ENCODE measurements around the gene CEACAM4. TPM values are rescaled to one million over a fixed set of nuclear protein-coding genes. Genes with fewer than 3 reads are reported as not detected.

Gene CEACAM4
- total RNA-seq, 1 donor: not detected

- peak; percentile 95 for TF ChIP-seq CTCF (IDR thresholded peaks at IDR 0.05; ENCODE audit: insufficient read depth, low read length)
- no peak overlapping the region for H3K4me3 ChIP-seq (ENCODE audit: low read depth, low read length)
- peak; percentile 70 for DNase-seq (ENCODE audit: low read depth)
Measured at GRCh38 chr19:41597600-41598041, 29.3 kb downstream of the CEACAM4 start.

GRCh38 chr19:41595890-41596280, 31.0 kb downstream of the CEACAM4 start:
- H3K4me3 ChIP-seq (ENCODE audit: low read depth, low read length): no peak overlapping the region
- no peak for TF ChIP-seq CTCF (IDR thresholded peaks at IDR 0.05; ENCODE audit: insufficient read depth, low read length)
- DNase-seq (ENCODE audit: low read depth): no peak

DNA sequence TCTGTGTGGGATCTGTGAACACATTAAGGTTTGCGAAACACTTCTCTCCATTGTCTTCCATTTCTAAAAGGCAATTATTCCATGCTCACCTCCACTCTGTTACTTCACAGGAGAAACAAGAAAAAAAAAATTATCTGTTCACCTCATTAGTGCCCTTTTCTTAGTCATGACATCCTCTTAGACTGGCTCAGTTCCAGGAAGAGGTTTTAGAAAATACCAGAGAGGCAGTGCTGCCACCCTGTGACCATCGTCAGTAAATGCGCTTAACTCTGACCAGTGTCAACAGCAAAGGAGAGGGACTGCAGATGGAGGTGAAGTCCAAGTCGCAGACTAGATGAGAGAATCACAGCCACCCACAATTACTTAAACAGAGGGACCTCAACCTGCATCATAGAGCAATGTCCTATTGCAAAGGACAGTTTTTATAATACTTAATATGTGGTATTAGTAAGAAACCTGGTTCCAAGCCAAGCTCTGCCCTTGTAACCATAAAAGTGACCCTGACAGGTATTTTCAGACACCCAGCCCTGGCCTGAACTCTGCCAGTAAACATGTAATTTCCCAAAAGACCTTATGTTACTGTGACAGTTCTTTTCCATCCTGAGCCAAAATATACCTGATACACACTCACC, 31.5 kb downstream of the CEACAM4 start:
- peak; percentile 76 for DNase-seq (ENCODE audit: low read depth)
- peak; percentile 64 for TF ChIP-seq CTCF (IDR thresholded peaks at IDR 0.05; ENCODE audit: insufficient read depth, low read length)
- H3K4me3 ChIP-seq (ENCODE audit: low read depth, low read length): no peak overlapping the region

DNA sequence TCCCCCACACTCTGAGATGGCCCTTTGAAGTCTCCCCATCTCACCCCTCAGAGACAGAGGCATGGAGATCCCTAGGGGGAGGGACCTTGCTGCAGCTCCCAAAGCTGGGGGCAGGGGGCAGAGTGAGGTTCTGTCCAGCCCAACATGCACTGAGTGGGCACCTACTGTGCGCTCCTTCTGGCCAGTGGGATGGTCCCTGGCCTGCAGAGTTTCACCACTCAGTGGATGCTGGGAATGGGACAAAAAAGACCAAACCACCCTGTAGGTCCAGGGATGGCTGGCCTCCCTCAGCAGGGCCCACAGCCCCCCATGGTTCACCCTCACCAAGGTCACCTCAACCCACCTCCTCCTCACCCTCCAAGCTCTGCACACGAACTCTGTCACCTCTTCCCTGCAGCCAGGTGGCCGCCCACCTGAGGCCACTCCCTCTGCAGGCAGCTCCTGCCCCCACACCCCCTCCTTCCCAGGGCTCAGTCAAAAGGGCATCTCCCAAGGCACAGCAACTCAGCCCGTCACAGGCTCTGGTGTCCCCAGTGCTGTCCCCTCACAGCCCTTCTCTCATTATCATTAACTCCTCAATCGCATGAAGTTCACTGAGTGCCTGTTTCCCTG, 34.8 kb downstream of the CEACAM4 start:
- no peak overlapping the region for H3K4me3 ChIP-seq (ENCODE audit: low read depth, low read length)
- no peak for TF ChIP-seq CTCF (IDR thresholded peaks at IDR 0.05; ENCODE audit: insufficient read depth, low read length)
- DNase-seq (ENCODE audit: low read depth): no peak

- H3K4me3 ChIP-seq (ENCODE audit: low read depth, low read length): no peak overlapping the region
- TF ChIP-seq CTCF (IDR thresholded peaks at IDR 0.05; ENCODE audit: insufficient read depth, low read length): no peak
- no peak for DNase-seq (ENCODE audit: low read depth)
Measured at GRCh38 chr19:41590936-41591335, 35.9 kb downstream of the CEACAM4 start.

DNA sequence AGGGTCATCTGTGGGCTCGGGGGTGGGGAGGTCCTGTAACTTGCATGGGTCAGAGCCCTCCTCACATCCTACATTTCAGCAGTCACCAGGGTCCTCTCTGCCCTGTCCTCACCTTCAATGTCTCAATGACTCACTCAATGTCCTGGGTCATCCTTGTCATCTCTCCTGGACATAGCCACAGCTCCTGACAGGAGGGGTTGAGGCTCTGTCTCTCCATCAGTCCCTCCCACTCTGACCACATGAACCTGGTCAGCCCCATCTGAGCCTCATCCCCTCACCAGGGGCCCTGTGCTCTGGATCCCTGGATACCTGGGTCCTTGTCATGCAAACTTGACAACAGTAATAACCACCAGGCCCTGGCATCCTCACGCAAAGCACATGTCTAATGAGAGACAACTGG, 37.5 kb downstream of the CEACAM4 start:
- no peak for DNase-seq (ENCODE audit: low read depth)
- TF ChIP-seq CTCF (IDR thresholded peaks at IDR 0.05; ENCODE audit: insufficient read depth, low read length): no peak
- H3K4me3 ChIP-seq (ENCODE audit: low read depth, low read length): no peak overlapping the region

Data from fibroblast of the aortic adventitia (primary cell).